ENCODE data around the gene LGALS3.
A peak's percentile ranks its signal among the peaks of the same experiment; 100 is the strongest.

GRCh38 chr14:55129086-55129427 lies at the start of gene LGALS3:
- TF ChIP-seq EP300 (IDR thresholded peaks at IDR 0.05) (peak in 1 of 2 donors; percentile 78), POLR2A (IDR thresholded peaks at IDR 0.05) (peak; percentile 62 to 80)
